Breast epithelium (tissue), 4 donors: Measurements from ENCODE around the gene PEAK1. TPM values are rescaled to one million over a fixed set of nuclear protein-coding genes. Genes with fewer than 3 reads are reported as not detected.

Experiments
- DNase-seq, 2 donors: peaks; one replicate each; pipeline ENCODE4 v3.0.0-alpha.2; 2019; ENCODE audit warnings: low spot score in 2 of 2
- H3K27ac ChIP-seq, 2 donors: fragments of 200-600 bp; sonication (generic) in 1 of 2; one replicate each; pipeline ENCODE4 v1.5.1; 2016 to 2019; ENCODE audit warnings: mild to moderate bottlenecking in 1 of 2
- H3K27me3 ChIP-seq, 2 donors: fragments of 200-600 bp; sonication (generic) in 1 of 2; one replicate each; pipeline versions ENCODE4 v1.5.1 to v1.6.0; 2017 to 2019; ENCODE audit warnings: control low read depth in 1 of 2, mild to moderate bottlenecking in 1 of 2
- H3K36me3 ChIP-seq: fragments of 200-600 bp; one replicate; pipeline ENCODE4 v1.5.1; 2019
- H3K4me1 ChIP-seq, 2 donors: fragments of 200-600 bp; sonication (generic); one replicate each; pipeline ENCODE4 v1.5.1; 2016 to 2019; ENCODE audit warnings: control low read depth in 1 of 2
- H3K4me3 ChIP-seq, 3 donors: fragments of 200-600 bp; sonication (generic); 1 replicate in 2 of 3; 2 replicates in 1 of 3; pipeline ENCODE4 v1.5.1; 2016 to 2019; ENCODE audit warnings: mild to moderate bottlenecking in 3 of 3, moderate library complexity in 2 of 3
- H3K9me3 ChIP-seq, 2 donors: fragments of 200-600 bp; sonication (generic) in 1 of 2; one replicate each; pipeline ENCODE4 v1.5.1; 2016 to 2019; ENCODE audit warnings: control low read depth in 1 of 2
- CTCF ChIP-seq, 3 donors: fragments of 450-650 bp; IDR thresholded peaks; one replicate each; pipeline ENCODE4 v1.5.1; 2016 to 2017; ENCODE audit warnings: antibody characterized with exemption in 3 of 3, mild to moderate bottlenecking in 3 of 3, moderate library complexity in 3 of 3
- POLR2A ChIP-seq: fragments of 450-650 bp; IDR thresholded peaks from one replicate; pipeline ENCODE4 v1.6.1; 2016; ENCODE audit warnings: antibody characterized with exemption, mild to moderate bottlenecking, moderate library complexity
- POLR2AphosphoS5 ChIP-seq, 3 donors: sonication (generic); formaldehyde crosslinking; IDR thresholded peaks; one replicate each; pipeline ENCODE4 v1.6.1; 2017; ENCODE audit warnings: antibody characterized with exemption in 3 of 3
- intact Hi-C: fragments of 100-400 bp; cut with DNase I; formaldehyde crosslinking; loops from one replicate; pipeline ENCODE4 v1.15.1; 2023; ENCODE audit warnings: low total_unique reads
- total RNA-seq, 3 donors: library from RNA; depleted of rRNA; stranded (reverse); fragments of >200 nt; gene quantifications; one replicate each; pipeline ENCODE4 v1.1.0, GENCODE V29; 2016

PEAK1 gene
- total RNA-seq, 3 donors from 2014 or later, result 48.5 to 99.5 (median 55.2) TPM

- Histone ChIP-seq H3K9me3 (no peaks in the 10 kb centered on the region), H3K4me1 (no peaks in the 10 kb centered on the region), H3K27ac (no peak overlapping the region), H3K4me3 (no peak overlapping the region), H3K36me3 (no peaks in the 10 kb centered on the region), H3K27me3 (no peaks in the 10 kb centered on the region)
- intact Hi-C loops, result no loop called here
- no peak for DNase-seq
- TF ChIP-seq POLR2AphosphoS5 (IDR thresholded peaks at IDR 0.05) (no peak), POLR2A (no peak)
Observed at GRCh38 chr15:77074350-77074749, 345.6 kb downstream of the PEAK1 start.

DNA sequence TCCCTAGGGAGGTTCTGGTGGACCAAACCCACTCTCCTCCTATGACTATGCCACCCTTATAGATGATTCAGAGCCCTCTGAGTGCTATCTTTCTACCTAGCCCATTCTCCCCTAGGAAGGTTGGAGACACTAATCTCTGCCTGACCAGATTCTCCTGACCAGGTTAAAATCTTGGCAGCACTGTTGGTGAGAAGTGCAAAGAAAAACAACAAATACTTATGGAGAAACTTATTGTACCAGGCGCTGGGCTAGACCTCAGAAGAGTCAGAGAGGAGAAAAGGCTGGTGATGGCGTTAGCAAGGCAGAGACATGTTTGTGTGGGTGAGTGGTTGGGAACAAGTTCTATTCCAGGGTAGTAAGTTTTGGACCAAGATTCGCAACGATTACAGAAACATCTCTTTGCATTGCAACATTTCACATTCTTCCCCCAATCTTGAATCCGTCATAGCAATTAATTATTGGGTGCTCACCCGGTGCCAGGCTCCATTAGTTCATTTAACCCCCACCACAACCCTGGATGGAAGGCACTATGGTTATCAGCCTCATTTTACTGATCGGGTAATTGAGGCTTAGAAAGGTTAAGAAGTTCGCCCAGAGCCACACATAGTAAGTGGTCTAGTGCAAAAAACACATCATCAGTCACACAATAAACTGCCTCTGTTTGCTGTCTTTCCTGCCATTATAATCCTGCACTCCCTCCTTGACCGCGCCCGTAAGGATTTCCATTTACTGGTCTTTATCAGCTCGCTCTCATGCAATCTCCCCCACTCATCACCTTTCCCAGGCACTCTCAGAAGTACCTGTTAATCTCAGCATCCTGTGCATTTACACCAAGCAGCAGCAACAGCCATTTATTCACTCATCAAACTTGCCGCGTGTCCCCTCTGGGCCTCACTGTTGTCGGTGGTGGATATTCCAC, 348.3 kb downstream of the PEAK1 start:
- intact Hi-C loops, result no loop called here
- Histone ChIP-seq H3K27me3 (no peaks in the 10 kb centered on the region), H3K9me3 (no peaks in the 10 kb centered on the region), H3K4me3 (peak overlapping the region; percentile 83 to 98 (median 89)), H3K27ac (peak overlapping the region; percentile 84 to 94), H3K4me1 (no peaks in the 10 kb centered on the region), H3K36me3 (no peaks in the 10 kb centered on the region)
- no peak for DNase-seq
- TF ChIP-seq CTCF (IDR thresholded peaks at IDR 0.05), result no peak

GRCh38 chr15:77070495-77071304, 349.2 kb downstream of the PEAK1 start, which contains the start of gene TSPAN3:
Gene TSPAN3, minus strand, starts transcription at chr15:77071109. Its CDS starts 155 bp downstream, at chr15:77070954.
- Histone ChIP-seq H3K9me3 (no peaks in the 10 kb centered on the region), H3K27ac (peak within 1 kb of the TSS; percentile 84 to 94), H3K4me3 (peak within 1 kb of the TSS; percentile 83 to 98 (median 89)), H3K4me1 (no peaks in the 10 kb centered on the region), H3K27me3 (no peaks in the 10 kb centered on the region), H3K36me3 (no peaks in the 10 kb centered on the region)
- DNase-seq, result peak; percentile 79 to 86
- no peak for TF ChIP-seq CTCF (IDR thresholded peaks at IDR 0.05)
- TF ChIP-seq POLR2AphosphoS5 (IDR thresholded peaks at IDR 0.05), result peak in 2 of 3 donors; percentile 30 to 53
- intact Hi-C loops, result no loop called here

- peak overlapping the region; percentile 84 to 94 for H3K27ac ChIP-seq
- no peaks in the 10 kb centered on the region for H3K27me3 ChIP-seq
- TF ChIP-seq POLR2A (no peak), CTCF (IDR thresholded peaks at IDR 0.05) (no peak), POLR2AphosphoS5 (IDR thresholded peaks at IDR 0.05) (no peak)
- DNase-seq, result no peak
- no peaks in the 10 kb centered on the region for H3K4me1 ChIP-seq
- intact Hi-C loops, result no loop called here
- no peaks in the 10 kb centered on the region for H3K9me3 ChIP-seq
- H3K36me3 ChIP-seq, result no peaks in the 10 kb centered on the region
- peak overlapping the region; percentile 83 to 98 (median 89) for H3K4me3 ChIP-seq
Observed at GRCh38 chr15:77070180-77070494, 349.8 kb downstream of the PEAK1 start.

GRCh38 chr15:77069521-77070121, 350.3 kb downstream of the PEAK1 start:
- Histone ChIP-seq H3K9me3 (no peaks in the 10 kb centered on the region), H3K36me3 (no peaks in the 10 kb centered on the region), H3K4me1 (no peaks in the 10 kb centered on the region)

More at GRCh38 chr15:77069521-77070121, 350.3 kb downstream of the PEAK1 start:
- Histone ChIP-seq H3K27ac (peak overlapping the region in 1 of 2 donors; percentile 84), H3K4me3 (peak overlapping the region; percentile 83 to 98 (median 89)), H3K27me3 (no peaks in the 10 kb centered on the region)
- DNase-seq, result no peak
- intact Hi-C loops, result no loop called here
- TF ChIP-seq CTCF (IDR thresholded peaks at IDR 0.05) (no peak), POLR2AphosphoS5 (IDR thresholded peaks at IDR 0.05) (no peak), POLR2A (no peak)
